Fibroblast of lung (primary cell): Measurements from ENCODE around the gene B3GALT5. TPM values are rescaled to one million over a fixed set of nuclear protein-coding genes. Genes with fewer than 3 reads are reported as not detected.

Experiments used
- DNase-seq, 2 donors: peaks; one replicate each; pipeline versions ENCODE4 v3.0.0 to v3.0.0-alpha.2; 2010; ENCODE audit warnings: low read depth in 2 of 2
- H2AFZ ChIP-seq: 2 replicates; pipeline ENCODE4 v1.5.1; 2012; ENCODE audit warnings: low read length, control low read depth, inconsistent platforms
- H3K27ac ChIP-seq: 2 replicates; pipeline ENCODE4 v1.5.1; 2011; ENCODE audit warnings: low read length, control low read depth; ENCODE audit not compliant: insufficient read depth
- H3K27me3 ChIP-seq: 2 replicates; pipeline ENCODE4 v1.5.1; 2011; ENCODE audit warnings: mild to moderate bottlenecking, low read length; ENCODE audit not compliant: control insufficient read depth, insufficient read depth
- H3K36me3 ChIP-seq: 2 replicates; pipeline ENCODE4 v1.5.1; 2011; ENCODE audit warnings: low read length; ENCODE audit not compliant: control insufficient read depth, insufficient read depth
- H3K4me1 ChIP-seq: 2 replicates; pipeline ENCODE4 v1.5.1; 2011; ENCODE audit warnings: low read length; ENCODE audit not compliant: control insufficient read depth, insufficient read depth; ENCODE audit errors: extremely low read depth
- H3K4me2 ChIP-seq: 2 replicates; pipeline ENCODE4 v1.5.1; 2011; ENCODE audit warnings: low read length, control low read depth; ENCODE audit not compliant: insufficient read depth; ENCODE audit errors: extremely low read depth
- H3K4me3 ChIP-seq, 4 experiments: fragments of 200-600 bp in 1 of 4; sonication (generic) in 1 of 4; replicated peaks in 1 of 4; 2 replicates each; pipeline ENCODE4 v1.5.1; 2011 to 2016; ENCODE audit warnings: low read length in 4 of 4, low read depth in 3 of 4, mild to moderate bottlenecking in 3 of 4, control low read depth in 2 of 4, inconsistent platforms in 1 of 4, mixed read lengths in 1 of 4; ENCODE audit not compliant: insufficient read depth in 1 of 4; ENCODE audit errors: control extremely low read depth in 1 of 4
- H3K79me2 ChIP-seq: 2 replicates; pipeline ENCODE4 v1.5.1; 2012; ENCODE audit warnings: mild to moderate bottlenecking, low read length, inconsistent platforms; ENCODE audit not compliant: control insufficient read depth, insufficient read depth
- H3K9ac ChIP-seq: 2 replicates; pipeline ENCODE4 v1.5.1; 2011; ENCODE audit warnings: mild to moderate bottlenecking, low read length, control low read depth; ENCODE audit not compliant: insufficient read depth
- H3K9me3 ChIP-seq: 2 replicates; pipeline ENCODE4 v1.5.1; 2012; ENCODE audit warnings: low read depth, low read length; ENCODE audit not compliant: control insufficient read depth, insufficient read depth
- H4K20me1 ChIP-seq: 2 replicates; pipeline ENCODE4 v1.5.1; 2011; ENCODE audit warnings: low read length; ENCODE audit not compliant: control insufficient read depth, insufficient read depth; ENCODE audit errors: extremely low read depth
- CTCF ChIP-seq, 2 donors: IDR thresholded peaks in 1 of 2; conservative IDR thresholded peaks in 1 of 2; 1 replicate in 1 of 2; 2 replicates in 1 of 2; pipeline ENCODE4 v1.5.1; 2011 to 2012; ENCODE audit warnings: low read length in 2 of 2, control low read depth in 1 of 2, inconsistent platforms in 1 of 2, low read depth in 1 of 2, mild to moderate bottlenecking in 1 of 2
- EZH2 ChIP-seq: IDR thresholded peaks from 2 replicates; pipeline ENCODE4 v1.5.1; 2012; ENCODE audit warnings: low read length, control low read depth, mild to moderate bottlenecking; ENCODE audit errors: missing control alignments
- polyA plus RNA-seq, 2 donors: library from polyadenylated mRNA; depleted of rRNA in 1 of 2; stranded (reverse) in 1 of 2; unstranded in 1 of 2; fragments of >200 nt; gene quantifications; 2 replicates each; pipeline ENCODE4 v1.2.1, GENCODE V29; 2011 to 2012; ENCODE audit warnings: missing spikeins in 1 of 2
- total RNA-seq: library from RNA; depleted of rRNA; stranded (reverse); fragments of >200 nt; gene quantifications from 2 replicates; pipeline ENCODE4 v1.2.1, GENCODE V29; 2014

The B3GALT5 gene
- total and polyA plus RNA-seq, 2 donors (not counting 1 experiment from before 2014, with no cell fraction given) = under 0.01 TPM

- no peak overlapping the region for H2AFZ ChIP-seq
- H3K4me3 ChIP-seq = no peak overlapping the region
These were observed 3.6 kb downstream of the B3GALT5 start for GRCh38 chr21:39616211-39616772.

GRCh38 chr21:39620856-39621255, 8.1 kb downstream of the B3GALT5 start:
- Histone ChIP-seq H3K4me3 (no peak overlapping the region), H4K20me1 (no peaks in the 10 kb centered on the region), H3K9me3 (no peaks in the 10 kb centered on the region), H3K9ac (no peak overlapping the region), H3K4me2 (no peak overlapping the region), H3K79me2 (no peaks in the 10 kb centered on the region), H2AFZ (no peak overlapping the region), H3K27me3 (no peaks in the 10 kb centered on the region), H3K4me1 (no peaks in the 10 kb centered on the region), H3K36me3 (no peaks in the 10 kb centered on the region), H3K27ac (no peak overlapping the region)
- no peak for DNase-seq
- TF ChIP-seq CTCF (conservative IDR thresholded peaks at IDR 0.05 in 1 of 2, IDR thresholded peaks at IDR 0.05 in 1 of 2; ENCODE audit: low read depth in 1 of 2, low read length in 2 of 2) (no peak), EZH2 (no peak)

More at GRCh38 chr21:39616211-39616772, 3.6 kb downstream of the B3GALT5 start:
- Histone ChIP-seq H3K79me2 (no peaks in the 10 kb centered on the region), H4K20me1 (no peaks in the 10 kb centered on the region), H3K27me3 (peaks cover 22% of the 10 kb centered on the region), H3K9ac (no peak overlapping the region), H3K9me3 (no peaks in the 10 kb centered on the region), H3K4me1 (no peaks in the 10 kb centered on the region), H3K36me3 (no peaks in the 10 kb centered on the region), H3K27ac (no peak overlapping the region), H3K4me2 (no peak overlapping the region)
- DNase-seq = no peak
- TF ChIP-seq CTCF (conservative IDR thresholded peaks at IDR 0.05 in 1 of 2, IDR thresholded peaks at IDR 0.05 in 1 of 2; ENCODE audit: low read depth in 1 of 2, low read length in 2 of 2) (no peak), EZH2 (no peak)

GRCh38 chr21:39625211-39625895, 12.6 kb downstream of the B3GALT5 start:
- H3K79me2 ChIP-seq = no peaks in the 10 kb centered on the region
- no peaks in the 10 kb centered on the region for H3K36me3 ChIP-seq
- H3K27ac ChIP-seq = no peak overlapping the region
- H3K9ac ChIP-seq = no peak overlapping the region
- no peak overlapping the region for H2AFZ ChIP-seq
- H3K4me1 ChIP-seq = peaks cover 3% of the 10 kb centered on the region
- H3K9me3 ChIP-seq = no peaks in the 10 kb centered on the region
- H3K4me2 ChIP-seq = no peak overlapping the region
- no peaks in the 10 kb centered on the region for H3K27me3 ChIP-seq
- DNase-seq = no peak
- TF ChIP-seq CTCF (conservative IDR thresholded peaks at IDR 0.05 in 1 of 2, IDR thresholded peaks at IDR 0.05 in 1 of 2; ENCODE audit: low read depth in 1 of 2, low read length in 2 of 2) = no peak
- no peak for TF ChIP-seq EZH2
- H3K4me3 ChIP-seq = no peak overlapping the region
- no peaks in the 10 kb centered on the region for H4K20me1 ChIP-seq
